Activated T-cell treated with anti-CD3 and anti-CD28 coated beads for 48 hours (primary cell): ENCODE data around the gene GANAB.
"Not testable (repeated sequence)": the region's sequence is repeated elsewhere in the genome, so short reads cannot be mapped to it uniquely, and the experiment has no call there.

Experiments used
- DNase-seq: peaks from one replicate; pipeline ENCODE4 v3.0.0-alpha.2; 2020; ENCODE audit warnings: low read depth

Gene GANAB

GRCh38 chr11:62645946-62646824 is at the start of gene GANAB:
Gene GANAB, minus strand, starts transcription at chr11:62646613. Its CDS starts 14 bp downstream, at chr11:62646599.
- peak; percentile 99 for DNase-seq

GRCh38 chr11:62694455-62695167 is 48.2 kb upstream of the GANAB start:
- peak; percentile 64 for DNase-seq

- DNase-seq = not testable (repeated sequence)
These were observed 47.2 kb upstream of the GANAB start for GRCh38 chr11:62693624-62694023.

GRCh38 chr11:62689421-62690183 is 43.2 kb upstream of the GANAB start, which contains the start of gene LRRN4CL:
Gene LRRN4CL, minus strand, starts transcription at chr11:62689530. Its CDS starts 1,022 bp downstream, at chr11:62688508.
- DNase-seq = no peak

- DNase-seq = no peak
These were observed 42.1 kb upstream of the GANAB start for GRCh38 chr11:62688491-62688890.

- DNase-seq = no peak
These were observed 41.3 kb upstream of the GANAB start for GRCh38 chr11:62687508-62688396.

- no peak for DNase-seq
These were observed 36.1 kb upstream of the GANAB start for GRCh38 chr11:62682518-62682917.

GRCh38 chr11:62680825-62681240 is 34.4 kb upstream of the GANAB start:
- DNase-seq = peak; percentile 25

- DNase-seq = peak; percentile 84
These were observed 32.6 kb upstream of the GANAB start, which contains the start of gene UBXN1 for GRCh38 chr11:62678770-62679696. Gene UBXN1, minus strand, starts transcription at chr11:62679073. Its CDS starts 150 bp downstream, at chr11:62678923.

GRCh38 chr11:62678433-62678769 is 32.0 kb upstream of the GANAB start:
- DNase-seq = no peak

- DNase-seq = no peak
These were observed 31.3 kb upstream of the GANAB start for GRCh38 chr11:62677714-62678113.

GRCh38 chr11:62677156-62677555 is 30.7 kb upstream of the GANAB start:
- DNase-seq = no peak

GRCh38 chr11:62676698-62677097 is 30.3 kb upstream of the GANAB start:
- DNase-seq = no peak

GRCh38 chr11:62675415-62675814 is 29.0 kb upstream of the GANAB start:
- not testable (repeated sequence) for DNase-seq

- DNase-seq = no peak
These were observed 26.7 kb upstream of the GANAB start for GRCh38 chr11:62673196-62673525.

GRCh38 chr11:62671608-62672389 is 25.4 kb upstream of the GANAB start, which contains the start of the genes LBHD1 and UQCC3:
Gene LBHD1, minus strand, starts transcription at chr11:62672267. Its CDS starts 2,236 bp downstream, at chr11:62670031.
Gene UQCC3, plus strand, starts transcription at chr11:62671673. Its CDS starts 73 bp downstream, at chr11:62671746.
- DNase-seq = peak; percentile 67

GRCh38 chr11:62671236-62671607 is 24.8 kb upstream of the GANAB start:
- no peak for DNase-seq

GRCh38 chr11:62669420-62670161 is 23.2 kb upstream of the GANAB start:
- no peak for DNase-seq
